Measurements from ENCODE around the gene TBCD.

GRCh38 chr17:82875407-82875856 is 123.6 kb downstream of the TBCD start:
- TF ChIP-seq EP300 (IDR thresholded peaks at IDR 0.05) (no peak), CTCF (IDR thresholded peaks at IDR 0.05) (no peak)
